ENCODE data around the gene CCNL1. TPM values are rescaled to one million over a fixed set of nuclear protein-coding genes. Genes with fewer than 3 reads are reported as not detected.
"Not testable (repeated sequence)": the region's sequence is repeated elsewhere in the genome, so short reads cannot be mapped to it uniquely, and the experiment has no call there.

The CCNL1 gene
- total RNA-seq, 1 experiment from 2014 or later = 118 TPM

DNA sequence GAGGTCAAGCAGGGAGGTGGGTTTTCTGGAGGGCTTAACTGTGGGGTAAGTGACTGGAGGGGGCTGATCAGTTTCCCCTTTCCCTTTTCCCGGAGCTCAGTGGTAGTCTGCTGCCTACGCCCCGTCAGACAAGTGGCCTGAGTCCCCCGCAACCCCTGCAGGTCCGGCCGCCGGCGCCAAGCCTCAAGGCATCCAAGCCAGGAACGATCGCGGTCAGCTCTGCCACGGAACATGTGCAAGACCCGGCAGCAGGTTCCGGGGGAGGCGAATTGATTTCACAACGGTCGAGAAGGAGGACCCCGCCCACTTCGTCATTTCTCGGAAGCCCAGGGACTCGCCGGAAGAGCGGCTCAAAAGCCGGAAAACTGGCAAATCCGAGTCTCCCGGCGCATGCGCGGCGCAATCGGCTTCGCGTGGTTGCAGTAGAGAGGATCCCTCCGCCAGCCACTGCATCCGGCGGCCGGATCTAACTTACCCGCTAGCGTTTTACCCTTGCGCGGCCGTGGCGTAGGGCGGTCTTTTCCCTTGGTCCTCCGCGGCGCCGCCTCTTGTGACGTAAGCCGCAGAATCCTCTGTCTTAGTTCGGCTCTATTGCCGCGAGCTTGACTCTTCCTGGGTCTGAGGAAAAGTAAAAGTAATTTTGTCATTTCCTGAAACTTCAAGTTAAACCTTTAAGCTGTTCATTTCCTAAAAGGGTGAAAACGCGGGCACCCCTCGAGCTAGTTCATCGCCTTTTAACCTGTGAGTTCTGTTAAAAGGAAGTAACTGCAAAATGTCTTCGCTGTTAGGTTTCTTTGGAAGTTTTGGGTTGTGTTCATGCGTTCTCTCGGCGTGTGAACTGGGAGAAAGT, 14.9 kb upstream of the CCNL1 start:
- TF ChIP-seq, protein P1, sequence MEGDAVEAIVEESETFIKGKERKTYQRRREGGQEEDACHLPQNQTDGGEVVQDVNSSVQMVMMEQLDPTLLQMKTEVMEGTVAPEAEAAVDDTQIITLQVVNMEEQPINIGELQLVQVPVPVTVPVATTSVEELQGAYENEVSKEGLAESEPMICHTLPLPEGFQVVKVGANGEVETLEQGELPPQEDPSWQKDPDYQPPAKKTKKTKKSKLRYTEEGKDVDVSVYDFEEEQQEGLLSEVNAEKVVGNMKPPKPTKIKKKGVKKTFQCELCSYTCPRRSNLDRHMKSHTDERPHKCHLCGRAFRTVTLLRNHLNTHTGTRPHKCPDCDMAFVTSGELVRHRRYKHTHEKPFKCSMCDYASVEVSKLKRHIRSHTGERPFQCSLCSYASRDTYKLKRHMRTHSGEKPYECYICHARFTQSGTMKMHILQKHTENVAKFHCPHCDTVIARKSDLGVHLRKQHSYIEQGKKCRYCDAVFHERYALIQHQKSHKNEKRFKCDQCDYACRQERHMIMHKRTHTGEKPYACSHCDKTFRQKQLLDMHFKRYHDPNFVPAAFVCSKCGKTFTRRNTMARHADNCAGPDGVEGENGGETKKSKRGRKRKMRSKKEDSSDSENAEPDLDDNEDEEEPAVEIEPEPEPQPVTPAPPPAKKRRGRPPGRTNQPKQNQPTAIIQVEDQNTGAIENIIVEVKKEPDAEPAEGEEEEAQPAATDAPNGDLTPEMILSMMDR (IDR thresholded peaks at IDR 0.05) = no peak
- peak; percentile 85; the same call in 1 of the 2 replicates for TF ChIP-seq SIN3A (IDR thresholded peaks at IDR 0.05; ENCODE audit: borderline replicate concordance, insufficient read depth, low read depth, low read length)
- TF ChIP-seq POLR2AphosphoS5 (IDR thresholded peaks at IDR 0.05; ENCODE audit: low read depth, low read length) = peak; percentile 99
- peak; percentile 90 for TF ChIP-seq TCF7L2 (IDR thresholded peaks at IDR 0.05; ENCODE audit: low read depth, low read length)
- TF ChIP-seq, protein P2, sequence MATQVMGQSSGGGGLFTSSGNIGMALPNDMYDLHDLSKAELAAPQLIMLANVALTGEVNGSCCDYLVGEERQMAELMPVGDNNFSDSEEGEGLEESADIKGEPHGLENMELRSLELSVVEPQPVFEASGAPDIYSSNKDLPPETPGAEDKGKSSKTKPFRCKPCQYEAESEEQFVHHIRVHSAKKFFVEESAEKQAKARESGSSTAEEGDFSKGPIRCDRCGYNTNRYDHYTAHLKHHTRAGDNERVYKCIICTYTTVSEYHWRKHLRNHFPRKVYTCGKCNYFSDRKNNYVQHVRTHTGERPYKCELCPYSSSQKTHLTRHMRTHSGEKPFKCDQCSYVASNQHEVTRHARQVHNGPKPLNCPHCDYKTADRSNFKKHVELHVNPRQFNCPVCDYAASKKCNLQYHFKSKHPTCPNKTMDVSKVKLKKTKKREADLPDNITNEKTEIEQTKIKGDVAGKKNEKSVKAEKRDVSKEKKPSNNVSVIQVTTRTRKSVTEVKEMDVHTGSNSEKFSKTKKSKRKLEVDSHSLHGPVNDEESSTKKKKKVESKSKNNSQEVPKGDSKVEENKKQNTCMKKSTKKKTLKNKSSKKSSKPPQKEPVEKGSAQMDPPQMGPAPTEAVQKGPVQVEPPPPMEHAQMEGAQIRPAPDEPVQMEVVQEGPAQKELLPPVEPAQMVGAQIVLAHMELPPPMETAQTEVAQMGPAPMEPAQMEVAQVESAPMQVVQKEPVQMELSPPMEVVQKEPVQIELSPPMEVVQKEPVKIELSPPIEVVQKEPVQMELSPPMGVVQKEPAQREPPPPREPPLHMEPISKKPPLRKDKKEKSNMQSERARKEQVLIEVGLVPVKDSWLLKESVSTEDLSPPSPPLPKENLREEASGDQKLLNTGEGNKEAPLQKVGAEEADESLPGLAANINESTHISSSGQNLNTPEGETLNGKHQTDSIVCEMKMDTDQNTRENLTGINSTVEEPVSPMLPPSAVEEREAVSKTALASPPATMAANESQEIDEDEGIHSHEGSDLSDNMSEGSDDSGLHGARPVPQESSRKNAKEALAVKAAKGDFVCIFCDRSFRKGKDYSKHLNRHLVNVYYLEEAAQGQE (IDR thresholded peaks at IDR 0.05; ENCODE audit: insufficient read depth in 1 of 2, low read depth in 2 of 2, low read length in 1 of 2) = peak; percentile 40 to 50; a peak in 1 of 4 replicates
- Histone ChIP-seq H3K4me3 (ENCODE audit: low read depth in 2 of 2, low read length in 2 of 2) (peak overlapping the region; percentile 86 to 91), H3K9me3 (ENCODE audit: control insufficient read depth, insufficient read depth, low read depth, low read length) (no peaks in the 10 kb centered on the region), H3K27me3 (ENCODE audit: control insufficient read depth, insufficient read depth, low read length) (no peaks in the 10 kb centered on the region), H3K27ac (ENCODE audit: low read length) (peak overlapping the region; percentile 100), H3K4me1 (ENCODE audit: control insufficient read depth, insufficient read depth, low read length) (peaks cover 14% of the 10 kb centered on the region), H3K36me3 (ENCODE audit: control insufficient read depth, insufficient read depth, low read length) (no peaks in the 10 kb centered on the region)
- DNase-seq (ENCODE audit: low read depth, low spot score) (peak; percentile 92), ATAC-seq (peak; percentile 97)
- BruUV-seq (replicated peaks) = no TSS peak
- intact Hi-C loops (cut with micrococcal nuclease; ENCODE audit: unreplicated experiment) (loop anchor here (1.0 kb wide), 1 partner anchor 15 kb away; the partner anchor contains the start of gene CCNL1), in situ Hi-C loops (cut with HindIII; ENCODE audit: low pct_unique_long_range_greater_than_20kb, low sequenced_read_pairs) (no loop called here)
- POLR2A ChIA-PET = interaction anchor here (0.6 to 3.4 kb wide), 7 partner anchors 12 to 375 kb away, joined by 3 to 59 read pairs (median 3); partner anchors contain the start of gene CCNL1
- CTCF ChIA-PET = interaction anchor here (0.5 to 1.3 kb wide), 3 partner anchors 15 to 914 kb away, joined by 3 to 8 read pairs (median 4); partner anchors contain the start of gene CCNL1

DNA sequence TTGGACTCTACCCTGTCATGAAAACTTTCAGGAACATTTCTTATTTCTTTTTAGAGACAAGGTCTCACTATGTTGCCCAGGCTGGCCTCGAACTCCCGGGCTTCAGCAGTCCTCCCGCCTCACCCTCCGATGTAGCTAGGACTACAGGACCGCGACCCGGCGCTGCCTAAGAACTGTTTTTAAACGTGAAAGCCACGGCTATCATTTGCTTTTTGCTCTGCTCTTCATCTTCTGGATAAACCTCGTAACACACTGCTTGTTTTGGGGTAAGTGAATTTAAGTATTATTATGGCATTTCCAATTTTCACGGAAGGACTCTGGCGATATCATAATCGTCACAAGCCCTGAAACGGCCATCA, 14.3 kb upstream of the CCNL1 start:
- Histone ChIP-seq H3K27me3 (ENCODE audit: control insufficient read depth, insufficient read depth, low read length) (no peaks in the 10 kb centered on the region), H3K9me3 (ENCODE audit: control insufficient read depth, insufficient read depth, low read depth, low read length) (no peaks in the 10 kb centered on the region), H3K27ac (ENCODE audit: low read length) (peak overlapping the region; percentile 100), H3K36me3 (ENCODE audit: control insufficient read depth, insufficient read depth, low read length) (no peaks in the 10 kb centered on the region), H3K4me1 (ENCODE audit: control insufficient read depth, insufficient read depth, low read length) (peaks cover 14% of the 10 kb centered on the region), H3K4me3 (ENCODE audit: low read depth in 2 of 2, low read length in 2 of 2) (peak overlapping the region; percentile 86 to 91)
- TSS peak; percentile 100 for BruUV-seq (replicated peaks)
- ChIA-PET POLR2A (interaction anchor here (0.6 to 3.4 kb wide), 6 partner anchors 12 to 1396 kb away, joined by 3 to 59 read pairs (median 3); partner anchors contain the start of gene CCNL1), CTCF (interaction anchor here (1.3 kb wide), 2 partner anchors 15 to 28 kb away, joined by 3 to 4 read pairs; partner anchors contain the start of gene CCNL1)
- intact Hi-C loops (cut with micrococcal nuclease; ENCODE audit: unreplicated experiment) (no loop called here), in situ Hi-C loops (cut with HindIII; ENCODE audit: low pct_unique_long_range_greater_than_20kb, low sequenced_read_pairs) (no loop called here)
- ATAC-seq (peak; percentile 28), DNase-seq (ENCODE audit: low read depth, low spot score) (peak; percentile 32)
- TF ChIP-seq POLR2AphosphoS5 (IDR thresholded peaks at IDR 0.05; ENCODE audit: low read depth, low read length) = no peak
- TF ChIP-seq, protein P2 (IDR thresholded peaks at IDR 0.05; ENCODE audit: insufficient read depth in 1 of 2, low read depth in 2 of 2, low read length in 1 of 2) = no peak
- TF ChIP-seq, protein P1 (IDR thresholded peaks at IDR 0.05) = no peak

DNA sequence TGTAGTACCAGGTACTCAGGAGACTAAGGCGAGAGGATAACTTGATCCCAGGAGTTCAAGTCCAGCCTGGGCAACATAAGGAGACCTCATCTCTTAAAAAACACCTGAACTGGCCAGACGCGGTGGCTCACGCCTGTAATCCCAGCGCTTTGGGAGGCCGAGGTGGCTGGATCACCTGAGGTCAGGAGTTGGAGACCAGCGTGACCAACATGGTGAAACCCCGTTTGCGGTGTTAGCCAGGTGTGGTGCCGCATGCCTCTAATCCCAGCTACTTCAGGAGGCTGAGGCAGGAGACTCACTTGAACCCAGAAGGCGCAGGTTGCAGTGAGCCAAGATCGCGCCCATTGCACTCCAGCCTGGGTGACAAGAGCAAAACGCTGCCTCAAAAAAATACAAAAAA, 13.4 kb upstream of the CCNL1 start:
- DNase-seq (ENCODE audit: low read depth, low spot score); BruUV-seq (replicated peaks); in situ Hi-C loops (cut with HindIII; ENCODE audit: low pct_unique_long_range_greater_than_20kb, low sequenced_read_pairs); H3K36me3 ChIP-seq (ENCODE audit: control insufficient read depth, insufficient read depth, low read length); H3K9me3 ChIP-seq (ENCODE audit: control insufficient read depth, insufficient read depth, low read depth, low read length); CTCF ChIA-PET; intact Hi-C loops (cut with micrococcal nuclease; ENCODE audit: unreplicated experiment); ATAC-seq; H3K27me3 ChIP-seq (ENCODE audit: control insufficient read depth, insufficient read depth, low read length); H3K4me3 ChIP-seq (ENCODE audit: low read depth in 2 of 2, low read length in 2 of 2): not testable (repeated sequence)
- peaks cover 14% of the 10 kb centered on the region for H3K4me1 ChIP-seq (ENCODE audit: control insufficient read depth, insufficient read depth, low read length)
- POLR2A ChIA-PET = interaction anchor here (0.6 to 3.4 kb wide), 3 partner anchors 11 to 1398 kb away, joined by 3 to 59 read pairs (median 4); partner anchors contain the start of genes CCNL1 and MLF1
- peak overlapping the region; percentile 100 for H3K27ac ChIP-seq (ENCODE audit: low read length)

Measured in Panc1 (cell line).